Endothelial cell of umbilical vein (primary cell): Measurements from ENCODE around the gene RNMT. TPM values are rescaled to one million over a fixed set of nuclear protein-coding genes. Genes with fewer than 3 reads are reported as not detected.

Source experiments
- BruUV-seq: library from RNA; stranded (reverse); fragments of 400-500 nt; replicated peaks from 2 replicates; lab custom pipeline; 2021; lab: Mats Ljungman, UMichigan
- CTCF ChIA-PET: fragments of 300-600, 350-600 bp; sonication (Branson Sonifier 250); formaldehyde crosslinking; loops from one replicate; lab custom pipeline; 2021; ENCODE audit warnings: antibody characterized with exemption, inconsistent platforms; lab: Charles Lee
- POLR2A ChIA-PET: fragments of 300-600, 350-600 bp; sonication (Branson Sonifier 250); formaldehyde crosslinking; loops from one replicate; lab custom pipeline; 2021; ENCODE audit warnings: antibody characterized with exemption, inconsistent platforms; lab: Charles Lee
- DNase-seq: peaks from one replicate; pipeline ENCODE4 v3.0.0-alpha.2; 2011; ENCODE audit warnings: low read depth, low spot score
- FAIRE-seq: peaks from 2 replicates; lab custom pipeline; 2011; peaks lifted over from hg19 to GRCh38; lab: Jason Lieb, UNC
- H2AFZ ChIP-seq: 2 replicates; pipeline ENCODE4 v1.6.0; 2012; ENCODE audit warnings: low read depth, low read length, control low read depth, inconsistent platforms
- H3K27ac ChIP-seq: 2 replicates; pipeline ENCODE4 v1.5.1; 2011; ENCODE audit warnings: low read depth, mild to moderate bottlenecking, control low read depth, low read length, moderate library complexity; ENCODE audit not compliant: insufficient read depth
- H3K27me3 ChIP-seq, 2 experiments: 2 replicates each; pipeline versions ENCODE4 v1.6.0 to v1.6.1; 2011; ENCODE audit warnings: low read length in 2 of 2, mixed read lengths in 1 of 2; ENCODE audit not compliant: control insufficient read depth in 2 of 2, insufficient read depth in 2 of 2
- H3K36me3 ChIP-seq, 2 experiments: 2 replicates in 1 of 2; 3 replicates in 1 of 2; pipeline ENCODE4 v1.5.1; 2011; ENCODE audit warnings: low read length in 2 of 2, mild to moderate bottlenecking in 1 of 2, moderate library complexity in 1 of 2; ENCODE audit not compliant: control insufficient read depth in 2 of 2, insufficient read depth in 2 of 2; ENCODE audit errors: extremely low read depth in 1 of 2
- H3K4me1 ChIP-seq: 3 replicates; pipeline ENCODE4 v1.5.1; 2011; ENCODE audit warnings: mild to moderate bottlenecking, low read length; ENCODE audit not compliant: control insufficient read depth, insufficient read depth; ENCODE audit errors: extremely low read depth
- H3K4me2 ChIP-seq: 2 replicates; pipeline ENCODE4 v1.6.1; 2011; ENCODE audit warnings: low read length, control low read depth, mixed read lengths; ENCODE audit not compliant: insufficient read depth
- H3K4me3 ChIP-seq, 3 experiments: fragments of 200-600 bp in 1 of 3; sonication (generic), shearing (Covaris generic) in 1 of 3; replicated peaks in 1 of 3; 2 replicates each; pipeline ENCODE4 v1.5.1; 2011 to 2016; ENCODE audit warnings: control low read depth in 3 of 3, low read length in 3 of 3, mild to moderate bottlenecking in 2 of 3, inconsistent platforms in 1 of 3, low read depth in 1 of 3, moderate library complexity in 1 of 3; ENCODE audit not compliant: insufficient read depth in 1 of 3
- H3K79me2 ChIP-seq: 2 replicates; pipeline ENCODE4 v1.6.0; 2012; ENCODE audit warnings: low read length, inconsistent platforms; ENCODE audit not compliant: control insufficient read depth, insufficient read depth
- H3K9ac ChIP-seq: replicated peaks from 2 replicates; pipeline ENCODE3; 2011; ENCODE audit warnings: low read length, control low read depth; ENCODE audit not compliant: insufficient read depth; ENCODE audit errors: extremely low read depth
- H3K9me1 ChIP-seq: replicated peaks from 3 replicates; pipeline ENCODE4 v1.6.0; 2011; ENCODE audit warnings: mild to moderate bottlenecking, low read length; ENCODE audit not compliant: control insufficient read depth, insufficient read depth; ENCODE audit errors: extremely low read depth
- H3K9me3 ChIP-seq: replicated peaks from 2 replicates; pipeline ENCODE4 v1.5.1; 2012; ENCODE audit warnings: low read length, inconsistent platforms; ENCODE audit not compliant: control insufficient read depth, insufficient read depth
- H4K20me1 ChIP-seq: replicated peaks from 2 replicates; pipeline ENCODE3; 2011; ENCODE audit warnings: mild to moderate bottlenecking, low read length; ENCODE audit not compliant: control insufficient read depth, insufficient read depth; ENCODE audit errors: extremely low read depth
- CTCF ChIP-seq, 2 donors: IDR thresholded peaks; 1 replicate in 1 of 2; 2 replicates in 1 of 2; pipeline ENCODE4 v1.5.1; 2011; ENCODE audit warnings: low read length in 2 of 2, mild to moderate bottlenecking in 2 of 2, moderate library complexity in 2 of 2, control low read depth in 1 of 2, inconsistent platforms in 1 of 2, low read depth in 1 of 2; ENCODE audit not compliant: insufficient read depth in 1 of 2; ENCODE audit errors: extremely low read depth in 1 of 2
- EZH2 ChIP-seq: IDR thresholded peaks from 2 replicates; pipeline ENCODE4 v1.6.1; 2012; ENCODE audit warnings: borderline replicate concordance, low read depth, mild to moderate bottlenecking, moderate library complexity, low read length, inconsistent platforms; ENCODE audit not compliant: severe bottlenecking
- FOS ChIP-seq: IDR thresholded peaks from 2 replicates; pipeline ENCODE4 v1.6.1; 2011; ENCODE audit warnings: mild to moderate bottlenecking, low read length, moderate library complexity, borderline replicate concordance; ENCODE audit not compliant: insufficient read depth
- GATA2 ChIP-seq: IDR thresholded peaks from 2 replicates; pipeline ENCODE4 v1.7.0; 2011; ENCODE audit warnings: low read depth, mild to moderate bottlenecking, moderate library complexity, mixed read lengths, low read length; ENCODE audit not compliant: insufficient read length, insufficient read depth
- JUN ChIP-seq: IDR thresholded peaks from 2 replicates; pipeline ENCODE4 v1.6.1; 2011; ENCODE audit warnings: borderline replicate concordance, low read depth; ENCODE audit not compliant: insufficient read length, insufficient read depth
- MAX ChIP-seq: IDR thresholded peaks from 2 replicates; pipeline ENCODE4 v1.6.1; 2011; ENCODE audit not compliant: insufficient read depth, insufficient read length
- MYC ChIP-seq: IDR thresholded peaks from one replicate; pipeline ENCODE4 v1.6.1; 2011; ENCODE audit warnings: mild to moderate bottlenecking, low read depth, low read length
- POLR2A ChIP-seq: IDR thresholded peaks from 2 replicates; pipeline ENCODE4 v1.6.1; 2012; ENCODE audit warnings: low read depth, mild to moderate bottlenecking, control low read depth, low read length
- dilution Hi-C: fragments of 300-500 bp; cut with MboI; formaldehyde crosslinking; loops from one replicate; pipeline ENCODE4 v1.15.0; 2019; ENCODE audit warnings: low sequenced_read_pairs; ENCODE audit not compliant: extremely low pct_ligation_motif_present
- intact Hi-C: fragments of 100-400 bp; cut with micrococcal nuclease; formaldehyde crosslinking; loops from one replicate; pipeline ENCODE4 v1.10.0; 2022
- polyA plus RNA-seq, 4 experiments: library from polyadenylated mRNA; depleted of rRNA in 3 of 4; stranded (reverse) in 3 of 4; unstranded in 1 of 4; fragments of >200 nt; gene quantifications; 2 replicates each; pipeline versions ENCODE4 v1.2.1 to v1.2.3, GENCODE V29; 2011 to 2012; ENCODE audit warnings: missing spikeins in 1 of 4
- total RNA-seq: library from RNA; stranded (reverse); gene quantifications from 2 replicates; pipeline ENCODE4 v1.2.3, GENCODE V29; 2021

Gene RNMT
- total and polyA plus RNA-seq, 2 donors (not counting 3 experiments of a cell fraction or from before 2014, with no cell fraction given): 9.8 to 29.5 TPM

GRCh38 chr18:13797157-13797611 is 70.7 kb downstream of the RNMT start:
- FAIRE-seq (peak; percentile 94), DNase-seq (peak; percentile 80)
- TF ChIP-seq POLR2A: no peak
- TF ChIP-seq CTCF (IDR thresholded peaks at IDR 0.05; ENCODE audit: extremely low read depth in 1 of 2, insufficient read depth in 1 of 2, low read depth in 1 of 2, low read length in 2 of 2): no peak
- peak; percentile 14 for TF ChIP-seq FOS
- peak; percentile 76 for TF ChIP-seq JUN
- no peak for TF ChIP-seq MAX
- no peak for TF ChIP-seq GATA2
- TF ChIP-seq EZH2: no peak
- no peak for TF ChIP-seq MYC
- peak overlapping the region; percentile 75 for H3K27ac ChIP-seq
- BruUV-seq: no TSS peak
- H2AFZ ChIP-seq: no peak overlapping the region
- H3K79me2 ChIP-seq: no peaks in the 10 kb centered on the region
- no peak overlapping the region for H3K4me3 ChIP-seq
- peak overlapping the region; percentile 65 for H3K4me2 ChIP-seq
- intact Hi-C loops (loop anchor here (1.0 to 5.0 kb wide), 5 partner anchors 71 to 362 kb away; partner anchors contain the start of genes FAM210A and RNMT), dilution Hi-C loops (no loop called here)
- peak overlapping the region; percentile 40 for H3K9ac ChIP-seq
- peaks cover 0 to 5% of the 10 kb centered on the region in 2 experiments for H3K27me3 ChIP-seq
- H3K9me3 ChIP-seq: no peaks in the 10 kb centered on the region
- H3K36me3 ChIP-seq: no peaks in the 10 kb centered on the region
- H3K9me1 ChIP-seq: no peaks in the 10 kb centered on the region
- no peaks in the 10 kb centered on the region for H4K20me1 ChIP-seq
- ChIA-PET CTCF (interaction anchor here (0.9 to 2.6 kb wide), 7 partner anchors 13 to 638 kb away, joined by 3 to 14 read pairs (median 4); partner anchors contain the start of gene MC5R), POLR2A (no interaction called here)
- peaks cover 24% of the 10 kb centered on the region for H3K4me1 ChIP-seq
